Measurements from ENCODE around the gene KCTD12.

Gene KCTD12

DNA sequence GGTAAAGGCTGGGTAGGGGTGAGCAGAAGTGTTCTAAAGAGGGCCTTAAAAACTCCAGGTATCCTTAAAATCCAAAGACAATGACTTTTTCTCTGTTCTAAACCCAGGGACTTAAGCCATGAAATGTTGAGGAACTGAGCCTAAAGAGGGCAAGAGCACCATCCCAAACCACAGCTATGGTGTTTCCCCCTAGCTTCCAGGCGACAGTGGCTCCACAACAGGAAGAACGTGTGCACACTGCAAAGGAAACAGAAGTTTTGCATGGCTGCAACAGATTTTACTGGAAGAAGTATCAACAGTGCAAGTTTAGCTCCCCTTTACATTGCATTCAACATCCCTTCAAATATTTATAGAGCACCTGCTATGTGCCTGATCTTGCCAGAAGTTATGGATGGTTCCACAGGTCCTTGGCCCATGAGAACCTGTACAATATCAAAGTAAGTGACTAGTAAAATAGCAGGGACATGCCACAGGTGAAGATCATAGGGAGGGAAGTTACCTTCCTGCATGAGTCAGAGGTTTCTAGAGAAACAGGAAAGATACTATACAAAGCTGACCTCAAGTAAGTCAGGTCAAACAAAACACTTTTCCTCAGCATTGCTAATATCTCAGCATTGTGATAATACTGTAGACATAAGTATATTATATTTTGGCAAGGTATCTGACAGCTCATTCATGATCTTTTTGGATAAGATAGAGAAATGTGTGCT is 8.4 kb upstream of the KCTD12 start:
- H3K23ac ChIP-seq (ENCODE audit: low read length), result no peak overlapping the region
- no peak overlapping the region for H3K4ac ChIP-seq (ENCODE audit: low read depth, low read length)
- H3K27me3 ChIP-seq (ENCODE audit: insufficient read depth, low read length, poor library complexity), result no peaks in the 10 kb centered on the region
- no peak overlapping the region for H3K56ac ChIP-seq (ENCODE audit: low read length)
- H3K36me3 ChIP-seq (ENCODE audit: control insufficient read depth, insufficient read depth, low read length), result no peaks in the 10 kb centered on the region
- H3K79me1 ChIP-seq (ENCODE audit: low read length), result no peaks in the 10 kb centered on the region
- no peak overlapping the region for H3K18ac ChIP-seq (ENCODE audit: low read length)
- no peaks in the 10 kb centered on the region for H3K4me1 ChIP-seq (ENCODE audit: control insufficient read depth, low read depth, low read length)
- no peak for DNase-seq
- H4K8ac ChIP-seq (ENCODE audit: low read depth, low read length), result no peak overlapping the region
- WGBS (ENCODE audit: extremely low coverage, insufficient coverage, low lambda C conversion rate), result no CpG with 5 or more reads among the region's 2 CpGs
- no peak overlapping the region for H4K5ac ChIP-seq (ENCODE audit: low read length)
- no peak overlapping the region for H3K9ac ChIP-seq (ENCODE audit: low read length)
- no peak overlapping the region for H3K4me2 ChIP-seq (ENCODE audit: low read length)
- no peaks in the 10 kb centered on the region for H3K79me2 ChIP-seq (ENCODE audit: control insufficient read depth, insufficient read depth, low read length)
- H2AK5ac ChIP-seq (ENCODE audit: low read length), result no peak overlapping the region
- H3K4me3 ChIP-seq (ENCODE audit: low read length), result no peak overlapping the region
- no peak overlapping the region for H2BK5ac ChIP-seq (ENCODE audit: low read length)
- no peak overlapping the region for H3K27ac ChIP-seq (ENCODE audit: low read depth, low read length)
- no peak overlapping the region for H2BK15ac ChIP-seq (replicated peaks; ENCODE audit: low read depth)
- H2BK120ac ChIP-seq (ENCODE audit: low read depth, low read length), result no peak overlapping the region

DNA sequence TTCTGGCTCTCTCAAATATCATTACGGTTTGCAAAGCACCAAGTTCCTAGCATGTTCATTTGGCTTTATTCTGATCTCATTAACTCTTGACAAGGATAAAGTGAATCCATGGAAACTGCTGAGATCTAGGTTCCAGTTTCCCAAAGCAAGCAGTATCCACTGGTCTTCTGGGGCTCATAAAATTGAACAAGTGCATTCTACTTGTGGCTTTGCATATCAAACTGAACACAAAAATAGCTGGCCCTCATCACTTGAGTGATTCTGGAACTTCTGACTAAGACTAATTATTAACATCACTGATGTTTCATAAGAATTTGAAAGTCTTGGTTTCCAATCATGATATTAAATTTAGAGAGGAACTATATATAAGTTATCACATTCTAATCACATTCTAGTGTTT is 6.3 kb upstream of the KCTD12 start:
- no peak overlapping the region for H2BK15ac ChIP-seq (replicated peaks; ENCODE audit: low read depth)
- no peak overlapping the region for H2BK120ac ChIP-seq (ENCODE audit: low read depth, low read length)
- no peak overlapping the region for H2AK5ac ChIP-seq (ENCODE audit: low read length)
- no peak overlapping the region for H3K23ac ChIP-seq (ENCODE audit: low read length)
- H4K5ac ChIP-seq (ENCODE audit: low read length), result no peak overlapping the region
- H3K79me1 ChIP-seq (ENCODE audit: low read length), result no peaks in the 10 kb centered on the region
- H3K79me2 ChIP-seq (ENCODE audit: control insufficient read depth, insufficient read depth, low read length), result no peaks in the 10 kb centered on the region
- H3K4ac ChIP-seq (ENCODE audit: low read depth, low read length), result no peak overlapping the region
- DNase-seq, result no peak
- no peak overlapping the region for H2BK5ac ChIP-seq (ENCODE audit: low read length)
- no CpG with 5 or more reads among the region's 1 CpG for WGBS (ENCODE audit: extremely low coverage, insufficient coverage, low lambda C conversion rate)
- peaks cover 3% of the 10 kb centered on the region for H3K27me3 ChIP-seq (ENCODE audit: insufficient read depth, low read length, poor library complexity)
- H3K27ac ChIP-seq (ENCODE audit: low read depth, low read length), result no peak overlapping the region
- no peak overlapping the region for H3K56ac ChIP-seq (ENCODE audit: low read length)
- no peaks in the 10 kb centered on the region for H3K36me3 ChIP-seq (ENCODE audit: control insufficient read depth, insufficient read depth, low read length)
- H3K18ac ChIP-seq (ENCODE audit: low read length), result no peak overlapping the region
- no peaks in the 10 kb centered on the region for H3K4me1 ChIP-seq (ENCODE audit: control insufficient read depth, low read depth, low read length)
- H3K4me3 ChIP-seq (ENCODE audit: low read length), result no peak overlapping the region
- H3K4me2 ChIP-seq (ENCODE audit: low read length), result no peak overlapping the region
- H3K9ac ChIP-seq (ENCODE audit: low read length), result no peak overlapping the region
- H4K8ac ChIP-seq (ENCODE audit: low read depth, low read length), result no peak overlapping the region

DNA sequence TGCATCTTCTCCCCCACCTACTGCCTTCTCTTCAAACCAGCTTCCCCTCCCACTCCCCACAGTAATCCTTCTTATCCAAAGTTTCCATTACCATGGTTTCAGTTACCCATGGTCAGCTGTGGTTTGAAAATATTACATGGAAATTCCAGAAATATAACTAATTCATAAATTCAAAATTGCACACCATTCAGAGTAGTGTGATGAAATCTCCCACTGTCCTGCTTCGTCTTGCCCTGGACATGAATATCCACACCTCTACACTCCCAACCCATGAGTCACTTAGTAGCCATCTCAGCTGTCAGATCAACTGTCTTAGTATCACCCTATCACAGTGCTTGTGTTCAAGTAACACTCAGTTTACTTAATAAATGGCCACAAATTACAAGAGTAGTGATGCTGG is 3.8 kb upstream of the KCTD12 start:
- Histone ChIP-seq H2BK5ac (ENCODE audit: low read length) (no peak overlapping the region), H3K4me2 (ENCODE audit: low read length) (no peak overlapping the region), H2BK120ac (ENCODE audit: low read depth, low read length) (no peak overlapping the region), H3K27ac (ENCODE audit: low read depth, low read length) (no peak overlapping the region), H3K4me3 (ENCODE audit: low read length) (no peak overlapping the region), H3K36me3 (ENCODE audit: control insufficient read depth, insufficient read depth, low read length) (no peaks in the 10 kb centered on the region), H3K79me2 (ENCODE audit: control insufficient read depth, insufficient read depth, low read length) (no peaks in the 10 kb centered on the region), H3K27me3 (ENCODE audit: insufficient read depth, low read length, poor library complexity) (peaks cover 6% of the 10 kb centered on the region), H3K56ac (ENCODE audit: low read length) (no peak overlapping the region), H3K9ac (ENCODE audit: low read length) (no peak overlapping the region), H4K5ac (ENCODE audit: low read length) (no peak overlapping the region), H3K23ac (ENCODE audit: low read length) (no peak overlapping the region), H3K4me1 (ENCODE audit: control insufficient read depth, low read depth, low read length) (no peaks in the 10 kb centered on the region), H4K8ac (ENCODE audit: low read depth, low read length) (no peak overlapping the region), H2AK5ac (ENCODE audit: low read length) (no peak overlapping the region), H2BK15ac (replicated peaks; ENCODE audit: low read depth) (no peak overlapping the region), H3K4ac (ENCODE audit: low read depth, low read length) (no peak overlapping the region), H3K18ac (ENCODE audit: low read length) (no peak overlapping the region), H3K79me1 (ENCODE audit: low read length) (no peaks in the 10 kb centered on the region)
- no CpG with 5 or more reads among the region's 1 CpG for WGBS (ENCODE audit: extremely low coverage, insufficient coverage, low lambda C conversion rate)
- no peak for DNase-seq

DNA sequence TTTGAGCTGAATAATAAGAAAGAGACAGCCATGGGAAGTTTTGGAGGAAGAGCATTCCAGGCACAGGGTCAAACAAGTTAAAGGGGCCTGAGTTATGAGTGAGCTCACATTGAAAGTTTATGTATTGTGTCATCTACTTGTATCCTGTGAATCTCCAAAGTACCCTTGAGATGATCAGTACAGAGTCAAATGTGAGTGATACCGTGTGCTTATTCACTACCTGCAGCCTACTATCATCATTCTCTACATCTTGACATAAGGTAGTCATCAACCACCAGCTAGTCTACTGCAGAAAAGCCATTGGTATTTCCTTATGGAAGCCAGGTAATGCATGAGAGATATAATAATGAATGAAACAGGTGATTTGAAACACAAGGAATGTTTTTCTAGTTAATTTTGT is 3.0 kb upstream of the KCTD12 start:
- Histone ChIP-seq H4K5ac (ENCODE audit: low read length) (no peak overlapping the region), H3K23ac (ENCODE audit: low read length) (no peak overlapping the region), H3K56ac (ENCODE audit: low read length) (no peak overlapping the region)

DNA sequence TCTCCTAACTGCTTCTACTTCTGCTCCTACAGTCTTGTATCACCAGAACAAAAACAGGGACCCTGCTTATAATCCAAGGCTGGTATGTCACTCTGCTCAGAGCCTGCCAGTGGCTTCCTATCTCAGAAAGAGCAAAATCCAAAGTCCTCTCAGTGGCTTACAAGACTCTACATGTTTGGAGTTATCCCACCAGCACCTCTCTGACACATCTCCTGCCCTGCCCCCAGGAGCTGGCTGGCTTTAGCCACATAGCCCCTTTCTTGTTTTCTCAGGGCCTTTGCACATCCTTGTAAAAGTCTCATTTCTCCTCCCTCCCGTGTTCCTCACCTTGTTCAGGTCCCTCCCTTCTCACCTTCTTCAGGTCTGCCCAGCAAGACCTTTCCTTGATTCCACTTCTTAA is 2.2 kb upstream of the KCTD12 start:
- Histone ChIP-seq H3K36me3 (ENCODE audit: control insufficient read depth, insufficient read depth, low read length) (no peaks in the 10 kb centered on the region), H3K4me2 (ENCODE audit: low read length) (no peak overlapping the region), H3K9ac (ENCODE audit: low read length) (no peak overlapping the region), H3K27me3 (ENCODE audit: insufficient read depth, low read length, poor library complexity) (peaks cover 9% of the 10 kb centered on the region), H3K79me1 (ENCODE audit: low read length) (no peaks in the 10 kb centered on the region), H2BK120ac (ENCODE audit: low read depth, low read length) (no peak overlapping the region), H3K27ac (ENCODE audit: low read depth, low read length) (no peak overlapping the region), H4K5ac (ENCODE audit: low read length) (no peak overlapping the region), H2BK15ac (replicated peaks; ENCODE audit: low read depth) (no peak overlapping the region), H3K23ac (ENCODE audit: low read length) (no peak overlapping the region), H3K4ac (ENCODE audit: low read depth, low read length) (no peak overlapping the region), H2AK5ac (ENCODE audit: low read length) (no peak overlapping the region), H4K8ac (ENCODE audit: low read depth, low read length) (no peak overlapping the region), H3K56ac (ENCODE audit: low read length) (no peak overlapping the region), H3K79me2 (ENCODE audit: control insufficient read depth, insufficient read depth, low read length) (no peaks in the 10 kb centered on the region), H3K18ac (ENCODE audit: low read length) (no peak overlapping the region), H3K4me1 (ENCODE audit: control insufficient read depth, low read depth, low read length) (no peaks in the 10 kb centered on the region), H3K4me3 (ENCODE audit: low read length) (no peak overlapping the region), H2BK5ac (ENCODE audit: low read length) (no peak overlapping the region)
- DNase-seq, result no peak
- no CpG with 5 or more reads among the region's 1 CpG for WGBS (ENCODE audit: extremely low coverage, insufficient coverage, low lambda C conversion rate)

More for the DNA sequence above, 3.0 kb upstream of the KCTD12 start:
- Histone ChIP-seq H3K4me3 (ENCODE audit: low read length) (no peak overlapping the region), H3K27ac (ENCODE audit: low read depth, low read length) (no peak overlapping the region), H2BK5ac (ENCODE audit: low read length) (no peak overlapping the region), H3K4me1 (ENCODE audit: control insufficient read depth, low read depth, low read length) (no peaks in the 10 kb centered on the region), H3K18ac (ENCODE audit: low read length) (no peak overlapping the region), H3K79me2 (ENCODE audit: control insufficient read depth, insufficient read depth, low read length) (no peaks in the 10 kb centered on the region), H2BK120ac (ENCODE audit: low read depth, low read length) (no peak overlapping the region), H4K8ac (ENCODE audit: low read depth, low read length) (no peak overlapping the region), H3K9ac (ENCODE audit: low read length) (no peak overlapping the region), H2AK5ac (ENCODE audit: low read length) (no peak overlapping the region), H3K79me1 (ENCODE audit: low read length) (no peaks in the 10 kb centered on the region), H2BK15ac (replicated peaks; ENCODE audit: low read depth) (no peak overlapping the region), H3K27me3 (ENCODE audit: insufficient read depth, low read length, poor library complexity) (peaks cover 9% of the 10 kb centered on the region), H3K36me3 (ENCODE audit: control insufficient read depth, insufficient read depth, low read length) (no peaks in the 10 kb centered on the region), H3K4ac (ENCODE audit: low read depth, low read length) (no peak overlapping the region), H3K4me2 (ENCODE audit: low read length) (no peak overlapping the region)
- WGBS (ENCODE audit: extremely low coverage, insufficient coverage, low lambda C conversion rate), result no CpG with 5 or more reads among the region's 1 CpG
- DNase-seq, result no peak

DNA sequence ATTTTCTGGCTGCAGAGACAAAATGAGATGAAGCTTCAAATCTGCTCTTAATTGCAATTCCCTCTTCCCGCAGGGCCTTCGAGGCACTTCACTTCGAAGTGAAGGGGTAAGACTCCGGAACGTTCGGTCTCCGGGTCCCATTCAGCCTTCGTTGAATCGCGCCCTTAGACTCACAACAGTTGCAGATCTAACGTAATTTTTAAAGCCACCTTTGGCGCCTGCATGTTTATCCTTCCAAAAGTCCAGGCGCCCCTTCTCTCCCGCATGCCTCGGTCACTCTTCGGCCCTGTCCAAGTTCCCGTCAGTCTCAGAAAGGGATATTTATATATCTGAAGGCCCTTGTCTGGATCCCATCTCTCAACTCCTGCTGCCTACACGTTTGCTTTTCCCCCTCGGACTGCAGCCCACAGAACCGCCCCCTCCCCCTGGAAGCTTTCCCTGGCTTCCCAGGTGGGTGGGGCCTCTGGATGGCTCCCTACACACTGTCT is 915 bp upstream of the KCTD12 start:
- Histone ChIP-seq H3K23ac (ENCODE audit: low read length) (no peak overlapping the region), H3K4me2 (ENCODE audit: low read length) (peak overlapping the region; percentile 67), H3K4me1 (ENCODE audit: control insufficient read depth, low read depth, low read length) (no peaks in the 10 kb centered on the region), H2AK5ac (ENCODE audit: low read length) (no peak overlapping the region), H3K36me3 (ENCODE audit: control insufficient read depth, insufficient read depth, low read length) (no peaks in the 10 kb centered on the region), H3K4me3 (ENCODE audit: low read length) (peak overlapping the region; percentile 13), H3K27ac (ENCODE audit: low read depth, low read length) (no peak overlapping the region), H3K79me1 (ENCODE audit: low read length) (no peaks in the 10 kb centered on the region), H3K27me3 (ENCODE audit: insufficient read depth, low read length, poor library complexity) (peaks cover 9% of the 10 kb centered on the region), H2BK120ac (ENCODE audit: low read depth, low read length) (no peak overlapping the region), H4K8ac (ENCODE audit: low read depth, low read length) (no peak overlapping the region), H4K5ac (ENCODE audit: low read length) (no peak overlapping the region), H2BK5ac (ENCODE audit: low read length) (no peak overlapping the region), H3K4ac (ENCODE audit: low read depth, low read length) (no peak overlapping the region), H2BK15ac (replicated peaks; ENCODE audit: low read depth) (no peak overlapping the region), H3K18ac (ENCODE audit: low read length) (no peak overlapping the region), H3K56ac (ENCODE audit: low read length) (peak overlapping the region; percentile 71), H3K9ac (ENCODE audit: low read length) (peak overlapping the region; percentile 47), H3K79me2 (ENCODE audit: control insufficient read depth, insufficient read depth, low read length) (no peaks in the 10 kb centered on the region)
- DNase-seq, result peak; percentile 26
- no CpG with 5 or more reads among the region's 20 CpGs for WGBS (ENCODE audit: extremely low coverage, insufficient coverage, low lambda C conversion rate)

Measured in mesendoderm (in vitro differentiated cells).